ENCODE measurements around the gene ANGPTL2. TPM values are rescaled to one million over a fixed set of nuclear protein-coding genes. Genes with fewer than 3 reads are reported as not detected.

The ANGPTL2 gene
- total RNA-seq, 1 donor from 2014 or later: not detected

- Mint-ChIP-seq H3K4me3 (no peak overlapping the region), H3K9me3 (no peaks in the 10 kb centered on the region), H3K27me3 (peaks cover 9% of the 10 kb centered on the region), H3K36me3 (ENCODE audit: low read depth) (no peaks in the 10 kb centered on the region), H3K27ac (no peak overlapping the region), H3K4me1 (peaks cover 3% of the 10 kb centered on the region)
- no peak for DNase-seq
- intact Hi-C loops (cut with micrococcal nuclease): no loop called here
Observed at GRCh38 chr9:127066060-127066850, 56.2 kb downstream of the ANGPTL2 start.

- Mint-ChIP-seq H3K9me3 (no peaks in the 10 kb centered on the region), H3K36me3 (ENCODE audit: low read depth) (no peaks in the 10 kb centered on the region), H3K27me3 (peaks cover 7% of the 10 kb centered on the region), H3K4me1 (peaks cover 3% of the 10 kb centered on the region), H3K27ac (no peak overlapping the region), H3K4me3 (no peak overlapping the region)
- no peak for DNase-seq
- intact Hi-C loops (cut with micrococcal nuclease): no loop called here
Observed at GRCh38 chr9:127065592-127065991, 56.8 kb downstream of the ANGPTL2 start.

GRCh38 chr9:127064335-127064734 lies 58.1 kb downstream of the ANGPTL2 start:
- H3K9me3 Mint-ChIP-seq: no peaks in the 10 kb centered on the region
- peaks cover 8% of the 10 kb centered on the region for H3K4me1 Mint-ChIP-seq

GRCh38 chr9:127061411-127061810 lies 61.0 kb downstream of the ANGPTL2 start:
- intact Hi-C loops (cut with micrococcal nuclease): no loop called here
- Mint-ChIP-seq H3K9me3 (no peaks in the 10 kb centered on the region), H3K27me3 (peaks cover 7% of the 10 kb centered on the region), H3K36me3 (ENCODE audit: low read depth) (no peaks in the 10 kb centered on the region), H3K4me3 (no peak overlapping the region), H3K4me1 (peaks cover 17% of the 10 kb centered on the region), H3K27ac (no peak overlapping the region)
- no peak for DNase-seq

More at GRCh38 chr9:127064335-127064734, 58.1 kb downstream of the ANGPTL2 start:
- Mint-ChIP-seq H3K27me3 (peaks cover 7% of the 10 kb centered on the region), H3K36me3 (ENCODE audit: low read depth) (no peaks in the 10 kb centered on the region), H3K27ac (no peak overlapping the region), H3K4me3 (no peak overlapping the region)
- DNase-seq: no peak
- intact Hi-C loops (cut with micrococcal nuclease): no loop called here

GRCh38 chr9:127059765-127060361 lies 62.6 kb downstream of the ANGPTL2 start:
- Mint-ChIP-seq H3K9me3 (no peaks in the 10 kb centered on the region), H3K36me3 (ENCODE audit: low read depth) (no peaks in the 10 kb centered on the region), H3K4me3 (no peak overlapping the region), H3K4me1 (peaks cover 18% of the 10 kb centered on the region), H3K27me3 (peaks cover 7% of the 10 kb centered on the region), H3K27ac (no peak overlapping the region)
- DNase-seq: no peak
- intact Hi-C loops (cut with micrococcal nuclease): no loop called here

- peaks cover 18% of the 10 kb centered on the region for H3K4me1 Mint-ChIP-seq
- peaks cover 1% of the 10 kb centered on the region for H3K27me3 Mint-ChIP-seq
- H3K27ac Mint-ChIP-seq: no peak overlapping the region
- H3K4me3 Mint-ChIP-seq: no peak overlapping the region
- intact Hi-C loops (cut with micrococcal nuclease): no loop called here
- no peak for DNase-seq
- no peaks in the 10 kb centered on the region for H3K9me3 Mint-ChIP-seq
- no peaks in the 10 kb centered on the region for H3K36me3 Mint-ChIP-seq (ENCODE audit: low read depth)
Observed at GRCh38 chr9:127059030-127059429, 63.4 kb downstream of the ANGPTL2 start.

- Mint-ChIP-seq H3K36me3 (ENCODE audit: low read depth) (no peaks in the 10 kb centered on the region), H3K4me1 (peaks cover 18% of the 10 kb centered on the region), H3K9me3 (no peaks in the 10 kb centered on the region), H3K27ac (no peak overlapping the region), H3K4me3 (no peak overlapping the region), H3K27me3 (peaks cover 1% of the 10 kb centered on the region)
- no peak for DNase-seq
- intact Hi-C loops (cut with micrococcal nuclease): no loop called here
Observed at GRCh38 chr9:127058645-127059021, 63.8 kb downstream of the ANGPTL2 start.

GRCh38 chr9:127058011-127058644 lies 64.3 kb downstream of the ANGPTL2 start:
- DNase-seq: no peak
- H3K27ac Mint-ChIP-seq: no peak overlapping the region

GRCh38 chr9:127056446-127056845 lies 66.0 kb downstream of the ANGPTL2 start:
- Mint-ChIP-seq H3K27me3 (no peaks in the 10 kb centered on the region), H3K4me3 (no peak overlapping the region), H3K36me3 (ENCODE audit: low read depth) (no peaks in the 10 kb centered on the region), H3K4me1 (peaks cover 16% of the 10 kb centered on the region), H3K9me3 (no peaks in the 10 kb centered on the region), H3K27ac (no peak overlapping the region)
- intact Hi-C loops (cut with micrococcal nuclease): no loop called here
- DNase-seq: no peak

More at GRCh38 chr9:127058011-127058644, 64.3 kb downstream of the ANGPTL2 start:
- no peaks in the 10 kb centered on the region for H3K9me3 Mint-ChIP-seq
- intact Hi-C loops (cut with micrococcal nuclease): no loop called here
- H3K4me1 Mint-ChIP-seq: peaks cover 18% of the 10 kb centered on the region
- no peak overlapping the region for H3K4me3 Mint-ChIP-seq
- no peaks in the 10 kb centered on the region for H3K36me3 Mint-ChIP-seq (ENCODE audit: low read depth)
- H3K27me3 Mint-ChIP-seq: peaks cover 1% of the 10 kb centered on the region

GRCh38 chr9:127055745-127056402 lies 66.6 kb downstream of the ANGPTL2 start:
- intact Hi-C loops (cut with micrococcal nuclease): no loop called here
- no peaks in the 10 kb centered on the region for H3K9me3 Mint-ChIP-seq

GRCh38 chr9:127053960-127054359 lies 68.5 kb downstream of the ANGPTL2 start:
- DNase-seq: no peak
- Mint-ChIP-seq H3K9me3 (no peaks in the 10 kb centered on the region), H3K27me3 (no peaks in the 10 kb centered on the region), H3K4me3 (no peak overlapping the region), H3K36me3 (ENCODE audit: low read depth) (no peaks in the 10 kb centered on the region), H3K27ac (no peak overlapping the region), H3K4me1 (peaks cover 23% of the 10 kb centered on the region)
- intact Hi-C loops (cut with micrococcal nuclease): no loop called here

More at GRCh38 chr9:127055745-127056402, 66.6 kb downstream of the ANGPTL2 start:
- H3K4me3 Mint-ChIP-seq: no peak overlapping the region
- no peaks in the 10 kb centered on the region for H3K27me3 Mint-ChIP-seq
- no peak overlapping the region for H3K27ac Mint-ChIP-seq
- DNase-seq: peak; percentile 52
- no peaks in the 10 kb centered on the region for H3K36me3 Mint-ChIP-seq (ENCODE audit: low read depth)
- H3K4me1 Mint-ChIP-seq: peaks cover 16% of the 10 kb centered on the region

GRCh38 chr9:127053057-127053821 lies 69.2 kb downstream of the ANGPTL2 start:
- H3K27me3 Mint-ChIP-seq: no peaks in the 10 kb centered on the region
- H3K4me3 Mint-ChIP-seq: no peak overlapping the region
- intact Hi-C loops (cut with micrococcal nuclease): no loop called here
- no peak overlapping the region for H3K27ac Mint-ChIP-seq
- H3K9me3 Mint-ChIP-seq: no peaks in the 10 kb centered on the region
- H3K36me3 Mint-ChIP-seq (ENCODE audit: low read depth): no peaks in the 10 kb centered on the region
- DNase-seq: no peak
- peaks cover 25% of the 10 kb centered on the region for H3K4me1 Mint-ChIP-seq

GRCh38 chr9:127051881-127052595 lies 70.4 kb downstream of the ANGPTL2 start:
- intact Hi-C loops (cut with micrococcal nuclease): no loop called here
- DNase-seq: no peak
- Mint-ChIP-seq H3K9me3 (no peaks in the 10 kb centered on the region), H3K4me1 (peaks cover 30% of the 10 kb centered on the region), H3K4me3 (no peak overlapping the region), H3K36me3 (ENCODE audit: low read depth) (no peaks in the 10 kb centered on the region), H3K27ac (no peak overlapping the region), H3K27me3 (no peaks in the 10 kb centered on the region)
